Measurements from ENCODE around the gene DGCR6L.
"Not testable (repeated sequence)": the region's sequence is repeated elsewhere in the genome, so short reads cannot be mapped to it uniquely, and the experiment has no call there.

The DGCR6L gene

DNA sequence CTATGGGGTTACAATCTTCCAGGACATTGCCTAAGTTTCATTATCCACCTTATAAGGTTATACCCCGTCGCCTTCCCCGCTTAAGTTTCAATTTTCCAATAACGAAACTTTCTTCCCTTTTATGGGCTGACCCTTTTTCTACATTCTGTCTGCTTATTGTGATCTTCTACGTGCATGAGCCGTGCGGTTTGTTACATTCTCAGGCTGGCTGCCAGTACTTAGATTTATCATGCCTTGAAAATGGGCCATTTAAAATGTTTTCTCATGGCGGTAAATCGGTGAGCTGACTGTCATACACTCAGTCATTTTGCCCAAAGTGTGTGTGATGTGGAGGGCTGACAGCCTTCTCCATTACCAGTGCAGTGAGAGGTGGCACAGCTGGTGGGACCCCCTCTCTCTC is 23.3 kb downstream of the DGCR6L start:
- Mint-ChIP-seq H3K9me3 (no peaks in the 10 kb centered on the region), H3K4me1 (peaks cover 8 to 10% of the 10 kb centered on the region in 2 donors), H3K4me3 (no peak overlapping the region), H3K27me3 (peaks cover 6 to 8% of the 10 kb centered on the region in 2 donors), H3K27ac (no peak overlapping the region), H3K36me3 (no peaks in the 10 kb centered on the region)
- ATAC-seq (replicated peaks) (no peak), DNase-seq (no peak)

DNA sequence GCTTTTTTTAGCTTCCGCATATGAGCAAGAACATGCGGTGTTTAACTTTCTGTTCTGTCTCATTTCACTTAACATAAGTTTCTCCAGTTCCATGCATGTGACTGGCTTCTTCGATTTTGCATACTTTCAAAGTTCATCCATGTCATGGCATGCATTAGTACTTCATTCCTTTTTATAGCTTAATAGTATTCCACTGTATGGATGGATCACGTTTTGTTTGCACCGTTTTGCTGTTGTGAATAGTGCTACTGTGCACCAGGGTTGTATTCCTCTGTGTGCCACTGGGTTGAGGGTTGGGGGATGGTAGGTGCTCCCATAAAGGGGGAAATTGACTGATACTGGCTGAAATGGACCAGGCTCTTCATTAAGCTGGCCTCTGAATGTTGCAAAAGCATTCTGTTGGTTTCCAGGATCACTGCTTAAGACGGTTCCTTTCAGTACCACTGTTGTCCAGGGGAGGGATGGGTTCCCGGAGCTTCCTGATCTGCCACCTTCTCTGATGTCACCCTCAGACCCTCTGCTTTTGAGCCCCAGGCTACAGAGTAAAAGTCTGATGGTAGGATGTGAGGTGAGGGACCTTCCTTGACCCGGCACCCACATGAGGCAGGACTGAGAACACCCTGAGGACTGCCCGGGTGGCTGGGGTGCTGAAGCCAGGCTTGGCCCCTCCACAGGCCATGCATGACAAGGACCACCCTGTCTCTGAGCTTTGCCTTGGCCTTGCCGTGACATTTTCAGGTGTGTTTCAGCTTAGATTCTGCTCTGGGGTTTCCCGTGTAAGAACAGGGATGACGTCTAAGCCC is 24.4 kb downstream of the DGCR6L start:
- Mint-ChIP-seq H3K9me3 (no peaks in the 10 kb centered on the region), H3K27me3 (no peaks in the 10 kb centered on the region), H3K4me1 (peaks cover 4 to 6% of the 10 kb centered on the region in 2 donors), H3K27ac (no peak overlapping the region), H3K4me3 (no peak overlapping the region), H3K36me3 (no peaks in the 10 kb centered on the region)
- ATAC-seq (replicated peaks) (no peak), DNase-seq (no peak)

DNA sequence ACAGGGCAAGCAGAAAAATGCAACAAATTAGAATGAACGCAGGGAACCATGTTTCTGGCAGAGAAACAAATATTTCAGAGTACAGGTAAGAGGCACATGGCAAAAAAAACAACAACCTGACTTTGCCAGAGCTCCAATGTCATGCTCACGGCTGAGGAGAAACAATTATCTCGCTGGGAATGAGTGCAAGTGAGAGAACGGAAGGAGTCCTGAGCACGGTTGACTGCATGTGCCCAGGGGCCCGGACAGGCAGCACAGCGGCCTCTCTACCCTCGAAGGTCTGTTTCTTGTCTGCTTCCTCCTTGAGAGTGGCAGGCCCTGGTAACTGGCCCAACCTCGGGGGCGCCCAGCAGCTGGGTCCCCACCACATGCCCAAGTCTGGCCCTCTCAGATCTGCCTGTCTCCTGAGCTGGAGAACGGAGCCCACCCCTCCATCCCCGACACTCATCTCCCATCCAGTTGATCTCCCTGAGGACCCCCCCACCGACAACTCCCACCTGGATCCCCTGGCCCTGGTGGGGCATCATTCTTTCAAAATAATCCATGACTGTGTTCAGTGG is 27.1 kb downstream of the DGCR6L start:
- no peaks in the 10 kb centered on the region for H3K27me3 Mint-ChIP-seq
- H3K9me3 Mint-ChIP-seq: no peaks in the 10 kb centered on the region
- DNase-seq (no peak), ATAC-seq (replicated peaks) (no peak)
- H3K27ac Mint-ChIP-seq: no peak overlapping the region
- H3K4me1 Mint-ChIP-seq: peaks cover 0 to under 1% of the 10 kb centered on the region in 2 donors
- H3K36me3 Mint-ChIP-seq: no peaks in the 10 kb centered on the region
- no peak overlapping the region for H3K4me3 Mint-ChIP-seq

DNA sequence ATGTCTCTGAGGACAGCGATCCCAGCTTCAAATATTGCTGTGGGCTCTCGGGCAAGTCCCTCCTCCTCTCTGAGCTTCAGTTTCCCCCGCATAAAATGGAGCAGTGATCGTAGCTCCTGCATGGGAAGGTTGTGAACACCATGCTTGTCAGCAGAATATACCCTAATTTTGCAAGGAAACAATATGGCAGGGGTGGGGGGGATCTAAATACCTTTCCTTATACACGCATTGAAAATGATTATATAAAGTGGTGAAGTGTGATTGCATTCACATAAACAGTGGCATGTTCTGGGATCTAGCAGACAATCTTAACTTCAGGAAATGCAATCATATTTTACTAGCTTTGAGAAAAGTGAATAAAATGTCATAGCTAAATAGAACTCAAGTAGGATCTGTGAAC is 27.8 kb downstream of the DGCR6L start:
- DNase-seq: no peak
- ATAC-seq (replicated peaks): no peak
- Mint-ChIP-seq H3K4me1 (peaks cover 0 to 7% of the 10 kb centered on the region in 2 donors), H3K4me3 (no peak overlapping the region), H3K9me3 (no peaks in the 10 kb centered on the region), H3K36me3 (no peaks in the 10 kb centered on the region), H3K27me3 (no peaks in the 10 kb centered on the region), H3K27ac (no peak overlapping the region)

DNA sequence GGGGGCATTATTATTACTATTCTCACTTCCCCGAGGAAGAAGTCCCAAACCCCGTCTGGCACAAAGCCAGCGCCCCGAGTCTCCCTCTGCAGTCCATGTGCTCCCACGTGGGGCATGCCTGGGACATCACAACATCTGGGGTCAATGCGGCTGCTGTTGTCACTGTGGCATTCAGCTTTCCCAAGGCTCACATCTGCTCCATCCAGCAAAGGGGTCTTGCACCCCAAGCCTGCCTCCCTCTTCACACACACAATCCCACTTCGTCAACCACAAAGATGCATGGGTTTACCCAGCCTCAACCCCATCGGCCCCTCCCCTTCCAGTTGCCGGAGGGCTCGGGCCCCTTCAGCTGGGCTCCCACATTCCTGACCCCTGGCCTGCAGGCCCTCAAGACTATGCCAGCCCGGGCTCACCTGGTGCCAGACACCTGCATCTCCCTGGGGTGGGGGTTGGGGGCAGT is 28.2 kb downstream of the DGCR6L start:
- Mint-ChIP-seq H3K4me3 (no peak overlapping the region), H3K4me1 (peaks cover 4 to 12% of the 10 kb centered on the region in 2 donors), H3K36me3 (no peaks in the 10 kb centered on the region), H3K27me3 (no peaks in the 10 kb centered on the region), H3K27ac (no peak overlapping the region), H3K9me3 (no peaks in the 10 kb centered on the region)
- no peak for ATAC-seq (replicated peaks)
- DNase-seq: no peak

DNA sequence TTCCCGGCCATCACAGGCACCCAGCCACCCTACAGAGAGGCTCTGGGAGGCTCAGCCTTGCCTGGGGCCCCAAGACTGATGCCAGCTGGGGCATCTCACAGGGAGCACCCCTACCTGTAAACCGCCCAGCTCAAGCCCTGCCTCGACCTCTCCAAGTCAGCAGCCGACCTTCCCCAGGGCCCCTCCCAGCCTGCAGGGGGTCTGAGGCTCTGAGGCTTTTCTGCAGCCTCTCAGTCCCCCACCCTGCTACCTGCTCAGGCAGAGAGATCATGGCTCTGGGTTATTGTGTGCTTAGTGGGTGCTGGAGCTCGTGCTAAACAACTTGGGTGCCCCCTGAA is 28.6 kb downstream of the DGCR6L start:
- ATAC-seq (replicated peaks) (no peak), DNase-seq (no peak)
- H3K27me3 Mint-ChIP-seq: no peaks in the 10 kb centered on the region
- H3K4me3 Mint-ChIP-seq: no peak overlapping the region
- H3K27ac Mint-ChIP-seq: no peak overlapping the region
- H3K4me1 Mint-ChIP-seq: peaks cover 4 to 16% of the 10 kb centered on the region in 2 donors
- H3K36me3 Mint-ChIP-seq: no peaks in the 10 kb centered on the region
- H3K9me3 Mint-ChIP-seq: no peaks in the 10 kb centered on the region

DNA sequence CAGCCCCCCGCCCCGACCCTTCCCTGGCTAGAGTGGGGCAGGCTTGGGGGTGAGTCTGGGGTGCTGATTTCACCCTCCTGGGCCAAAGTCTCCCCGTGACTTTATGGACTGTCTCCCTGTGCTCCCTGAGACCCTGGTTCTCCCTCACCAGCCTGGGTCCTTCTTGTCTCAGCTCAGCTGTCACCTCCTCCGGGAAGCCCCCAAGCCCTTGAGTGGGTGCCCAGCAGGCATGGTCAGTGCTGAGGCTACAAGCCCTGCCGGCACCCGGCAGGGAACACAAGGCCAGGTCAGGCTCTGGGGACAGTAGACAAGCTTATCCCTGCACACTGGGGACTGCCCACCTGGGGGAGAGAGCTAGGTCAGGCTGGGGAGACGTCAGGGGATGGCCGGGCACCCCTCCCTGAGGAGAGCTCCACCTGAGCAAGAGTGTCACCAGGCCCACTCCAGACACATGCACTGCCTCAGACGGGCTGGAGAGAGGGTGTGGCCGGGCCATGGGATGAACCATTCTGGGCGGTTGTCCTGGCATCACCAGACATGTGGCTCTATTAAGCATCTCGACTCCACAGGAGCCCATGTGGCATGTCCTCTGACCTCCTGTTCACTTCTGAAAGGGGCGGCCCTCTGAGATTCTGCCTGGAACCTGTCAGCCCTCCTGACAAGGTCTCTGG is 29.1 kb downstream of the DGCR6L start:
- no peaks in the 10 kb centered on the region for H3K27me3 Mint-ChIP-seq
- DNase-seq: no peak
- H3K9me3 Mint-ChIP-seq: no peaks in the 10 kb centered on the region
- no peak overlapping the region for H3K27ac Mint-ChIP-seq
- ATAC-seq (replicated peaks): no peak
- no peak overlapping the region for H3K4me3 Mint-ChIP-seq
- no peaks in the 10 kb centered on the region for H3K36me3 Mint-ChIP-seq
- peaks cover 4 to 16% of the 10 kb centered on the region in 2 donors for H3K4me1 Mint-ChIP-seq

DNA sequence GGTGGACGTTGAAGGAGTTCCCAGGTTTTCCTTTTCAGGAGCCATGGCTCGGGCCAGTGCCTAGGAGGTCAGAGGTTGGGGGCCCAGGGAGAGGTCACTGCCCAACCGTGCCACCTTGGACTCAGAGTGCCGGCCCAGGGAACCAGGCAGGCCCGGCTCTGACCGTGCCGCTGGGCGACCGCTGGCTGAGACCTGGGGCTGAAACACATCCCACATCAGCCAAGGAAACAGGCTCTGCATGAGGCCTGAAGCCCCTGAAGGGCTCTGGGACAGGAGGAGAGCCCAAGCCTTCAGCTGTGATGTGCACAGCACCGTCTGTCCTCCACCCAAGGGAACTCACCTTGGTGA is 29.8 kb downstream of the DGCR6L start:
- Mint-ChIP-seq H3K4me3 (no peak overlapping the region), H3K27ac (no peak overlapping the region), H3K9me3 (no peaks in the 10 kb centered on the region), H3K27me3 (no peaks in the 10 kb centered on the region), H3K4me1 (peaks cover 4 to 16% of the 10 kb centered on the region in 2 donors), H3K36me3 (no peaks in the 10 kb centered on the region)
- no peak for DNase-seq
- ATAC-seq (replicated peaks): no peak

DNA sequence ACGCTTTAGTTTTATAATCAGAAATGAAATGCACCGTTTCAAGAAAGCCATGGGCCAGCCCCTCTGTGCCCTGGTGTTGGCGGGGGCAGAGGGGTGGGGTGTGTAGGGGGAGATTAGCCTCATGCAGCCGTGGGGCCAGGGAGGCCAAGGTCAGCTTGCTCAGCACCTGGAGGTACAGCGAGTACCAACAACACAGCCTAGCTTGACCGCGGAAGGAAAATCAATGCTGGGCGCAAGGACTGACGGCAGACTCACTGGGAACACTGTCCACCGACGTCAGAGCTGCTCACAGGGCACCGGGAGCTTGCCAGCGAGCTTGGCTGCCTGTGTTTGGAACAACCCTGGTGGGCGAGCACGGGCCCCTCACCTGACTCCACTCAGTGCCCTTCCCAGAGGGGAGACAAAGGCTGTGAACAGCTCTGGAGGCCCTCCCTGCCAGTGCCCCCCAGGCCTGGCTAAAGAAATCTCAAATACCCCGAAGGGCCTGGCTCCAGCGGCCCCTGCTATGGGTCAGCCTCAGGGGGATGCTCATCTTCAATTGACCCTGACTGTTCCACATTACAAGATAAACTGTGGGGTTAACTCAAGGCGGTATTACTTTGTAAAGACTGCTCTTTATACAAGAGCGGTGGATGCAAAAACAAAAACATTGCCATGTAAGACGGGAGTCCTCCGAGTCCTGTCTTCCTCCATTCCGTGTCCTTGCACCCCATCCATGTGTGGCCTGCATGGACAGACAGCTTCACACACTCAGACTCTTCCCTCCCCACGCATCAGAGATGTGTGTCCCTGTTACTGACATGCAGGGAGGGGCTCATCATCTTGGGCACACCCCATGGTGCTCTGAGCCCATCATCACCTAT is 30.4 kb downstream of the DGCR6L start:
- H3K36me3 Mint-ChIP-seq; H3K27ac Mint-ChIP-seq; DNase-seq; H3K4me3 Mint-ChIP-seq; H3K27me3 Mint-ChIP-seq; ATAC-seq (replicated peaks); H3K9me3 Mint-ChIP-seq: not testable (repeated sequence)
- H3K4me1 Mint-ChIP-seq: peaks cover 4 to 16% of the 10 kb centered on the region in 2 donors

DNA sequence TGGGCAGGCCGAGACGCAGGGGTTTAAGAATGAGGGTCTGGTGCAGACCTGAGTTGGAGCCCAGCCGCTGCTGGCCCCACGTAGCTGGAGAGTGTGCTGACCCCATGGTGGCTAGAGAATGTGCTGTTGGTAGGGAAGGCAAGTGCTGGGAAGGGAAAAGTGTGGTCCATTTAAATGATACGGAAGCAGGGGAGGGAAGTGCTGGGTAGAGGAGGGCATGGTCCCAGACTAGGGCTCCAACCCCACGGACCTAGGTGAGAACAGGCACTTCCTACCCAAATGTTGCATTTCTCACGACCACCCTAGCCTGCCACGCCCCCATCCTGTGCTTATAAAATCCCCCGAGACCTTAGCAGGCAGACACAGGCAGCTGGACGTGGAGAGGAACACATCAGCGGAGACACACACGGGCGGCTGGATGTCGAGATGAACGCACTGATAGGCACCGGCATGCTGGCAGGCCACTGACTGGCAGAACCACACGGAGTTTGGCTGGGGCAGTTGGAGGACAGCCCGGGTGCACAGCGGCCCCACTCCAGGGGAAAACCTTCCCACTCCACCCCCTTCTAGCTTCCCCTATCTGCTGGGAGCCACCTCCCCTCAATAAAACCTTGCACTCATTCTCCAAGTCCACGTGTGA is 33.0 kb downstream of the DGCR6L start:
- not testable (repeated sequence) for H3K9me3 Mint-ChIP-seq, H3K36me3 Mint-ChIP-seq, DNase-seq, H3K27ac Mint-ChIP-seq, H3K4me3 Mint-ChIP-seq, H3K27me3 Mint-ChIP-seq
- ATAC-seq (replicated peaks): peak in 1 of 2 donors; percentile 33
- H3K4me1 Mint-ChIP-seq: peaks cover 4 to 16% of the 10 kb centered on the region in 2 donors

DNA sequence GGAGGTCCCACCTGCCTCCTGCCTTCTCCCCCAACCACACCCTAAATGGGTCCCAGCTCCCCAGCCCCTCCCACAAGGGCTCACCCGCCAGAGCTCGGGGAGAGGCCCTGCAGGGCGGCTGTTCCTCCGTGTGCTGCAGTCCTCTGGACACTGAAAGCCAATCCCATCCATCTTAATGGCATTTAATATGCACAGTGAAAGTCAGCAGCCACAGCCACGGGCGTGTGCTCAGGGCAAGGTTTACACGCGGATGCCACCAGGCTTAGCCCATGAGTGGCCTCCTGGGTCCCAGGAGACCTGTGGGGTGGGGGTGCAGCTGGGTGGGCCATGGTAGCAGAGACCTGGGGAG is 33.6 kb downstream of the DGCR6L start:
- not testable (repeated sequence) for H3K27ac Mint-ChIP-seq, H3K4me3 Mint-ChIP-seq, H3K36me3 Mint-ChIP-seq, H3K9me3 Mint-ChIP-seq, H3K27me3 Mint-ChIP-seq, DNase-seq
- ATAC-seq (replicated peaks): peak in 1 of 2 donors; percentile 5
- H3K4me1 Mint-ChIP-seq: peaks cover 4 to 16% of the 10 kb centered on the region in 2 donors

DNA sequence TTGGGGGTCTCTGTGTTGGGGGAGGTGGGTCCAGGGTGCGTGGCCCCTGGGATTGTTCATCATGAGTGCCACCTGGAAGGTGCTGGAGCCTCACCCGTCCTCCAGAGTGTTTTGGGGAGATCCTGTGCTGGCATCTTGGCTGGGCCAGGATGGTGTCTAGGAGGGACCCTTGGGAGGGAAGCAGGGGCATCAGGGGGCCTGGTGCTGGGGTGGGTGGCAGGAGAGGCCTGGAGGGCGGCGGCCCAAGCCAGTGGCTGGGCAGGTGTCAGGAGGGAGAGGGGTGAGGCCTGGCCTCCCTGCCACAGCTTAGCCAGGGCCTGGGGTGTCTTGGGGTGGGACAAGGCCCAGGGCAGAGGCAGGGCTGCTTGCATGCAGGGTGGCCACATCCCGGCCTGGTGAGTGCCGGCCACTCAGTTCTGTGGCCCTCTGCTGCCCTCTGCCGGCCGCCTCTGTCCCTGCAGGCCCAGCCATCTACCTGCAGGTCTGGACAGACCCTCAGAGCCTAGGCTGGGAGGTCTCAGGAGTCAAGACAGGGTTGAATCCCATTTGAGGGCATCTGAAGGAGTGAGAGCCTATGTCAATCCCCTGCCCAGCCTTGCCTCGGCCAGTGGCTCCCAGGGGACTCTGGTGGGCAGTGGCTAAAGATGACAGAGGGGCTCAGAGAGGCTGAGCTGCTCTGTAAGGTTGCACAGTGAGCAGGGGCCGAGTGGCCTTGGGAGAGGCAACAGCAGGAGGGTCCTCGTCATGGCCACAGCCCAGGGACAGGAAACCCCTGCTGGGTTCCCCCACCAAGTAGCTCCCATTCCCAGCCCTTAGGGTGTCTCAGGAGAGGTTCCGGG is 34.2 kb downstream of the DGCR6L start:
- H3K36me3 Mint-ChIP-seq, H3K4me3 Mint-ChIP-seq, H3K27me3 Mint-ChIP-seq, H3K27ac Mint-ChIP-seq, H3K9me3 Mint-ChIP-seq: not testable (repeated sequence)
- ATAC-seq (replicated peaks) (peak; percentile 90 to 91), DNase-seq (peak; percentile 72)
- peaks cover 4 to 16% of the 10 kb centered on the region in 2 donors for H3K4me1 Mint-ChIP-seq

DNA sequence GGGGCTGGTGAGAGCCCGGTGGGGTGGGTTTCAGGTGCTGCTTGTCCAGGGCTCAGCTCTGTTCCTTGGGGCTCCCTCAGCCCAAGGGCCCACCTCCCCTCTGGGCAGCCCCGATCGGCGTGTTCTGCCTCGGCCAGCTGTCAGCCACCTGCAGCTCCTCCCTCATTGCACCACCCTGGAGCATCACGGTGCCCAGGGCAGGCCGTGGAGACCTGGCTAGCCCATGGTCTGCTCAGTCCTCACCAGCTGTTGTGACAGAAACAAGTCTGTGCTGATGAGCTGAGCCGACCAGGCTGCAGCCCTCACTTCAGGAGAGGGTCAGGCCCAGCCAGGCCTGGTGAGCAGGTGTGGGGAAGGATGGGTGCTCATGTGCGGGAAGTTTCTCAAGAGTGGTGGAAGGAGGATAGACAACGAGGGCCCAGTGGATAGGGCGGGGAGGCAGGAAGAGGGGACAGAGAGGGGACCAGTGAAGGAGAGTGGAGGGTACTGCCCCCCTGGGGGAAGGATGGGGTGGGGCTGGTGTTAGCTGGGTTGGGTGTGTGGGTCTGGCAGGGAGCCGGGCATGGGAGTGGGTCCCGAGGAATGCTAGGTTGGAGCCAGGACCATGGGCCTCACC is 35.3 kb downstream of the DGCR6L start:
- DNase-seq (no peak), ATAC-seq (replicated peaks) (no peak)
- no peaks in the 10 kb centered on the region for H3K27me3 Mint-ChIP-seq
- H3K27ac Mint-ChIP-seq: no peak overlapping the region
- H3K36me3 Mint-ChIP-seq: no peaks in the 10 kb centered on the region
- H3K9me3 Mint-ChIP-seq: no peaks in the 10 kb centered on the region
- peaks cover 4 to 16% of the 10 kb centered on the region in 2 donors for H3K4me1 Mint-ChIP-seq
- no peak overlapping the region for H3K4me3 Mint-ChIP-seq
